GM19463 (cell line): ENCODE results near the gene CTNNA2.
"Not testable (repeated sequence)": the region's sequence is repeated elsewhere in the genome, so short reads cannot be mapped to it uniquely, and the experiment has no call there.

Experiments used
- ATAC-seq: cut with Tn5 transposase; IDR thresholded peaks from one replicate; pipeline ENCODE4 v1.9.1; 2021; ENCODE audit warnings: mild to moderate bottlenecking, moderate library complexity; ENCODE audit not compliant: unreplicated experiment

The CTNNA2 gene

GRCh38 chr2:80068038-80068731 lies 555.3 kb downstream of the CTNNA2 start:
- no peak for ATAC-seq

DNA sequence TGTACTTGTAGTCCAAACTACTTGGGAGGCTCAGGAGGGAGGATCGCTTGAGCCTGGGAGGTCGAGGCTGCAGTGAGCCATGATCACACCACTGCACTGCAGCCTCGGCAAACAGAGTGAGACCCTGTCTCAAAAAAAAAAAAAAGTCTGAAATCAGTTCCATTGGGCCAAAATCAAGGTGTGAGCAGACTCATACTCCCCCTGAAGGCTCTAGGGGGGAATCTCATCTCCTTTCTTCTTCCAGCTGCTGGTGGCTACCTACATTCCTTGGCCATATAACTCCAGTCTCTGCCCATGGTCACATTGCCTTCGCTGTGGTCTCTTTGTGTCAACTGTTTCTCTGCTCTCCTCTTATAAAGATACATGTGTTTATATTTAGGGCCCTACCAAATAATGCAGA lies 557.7 kb downstream of the CTNNA2 start:
- no peak for ATAC-seq

GRCh38 chr2:80071941-80072340 lies 559.1 kb downstream of the CTNNA2 start:
- no peak for ATAC-seq

GRCh38 chr2:80073134-80073561 lies 560.3 kb downstream of the CTNNA2 start:
- peak; percentile 60 for ATAC-seq

DNA sequence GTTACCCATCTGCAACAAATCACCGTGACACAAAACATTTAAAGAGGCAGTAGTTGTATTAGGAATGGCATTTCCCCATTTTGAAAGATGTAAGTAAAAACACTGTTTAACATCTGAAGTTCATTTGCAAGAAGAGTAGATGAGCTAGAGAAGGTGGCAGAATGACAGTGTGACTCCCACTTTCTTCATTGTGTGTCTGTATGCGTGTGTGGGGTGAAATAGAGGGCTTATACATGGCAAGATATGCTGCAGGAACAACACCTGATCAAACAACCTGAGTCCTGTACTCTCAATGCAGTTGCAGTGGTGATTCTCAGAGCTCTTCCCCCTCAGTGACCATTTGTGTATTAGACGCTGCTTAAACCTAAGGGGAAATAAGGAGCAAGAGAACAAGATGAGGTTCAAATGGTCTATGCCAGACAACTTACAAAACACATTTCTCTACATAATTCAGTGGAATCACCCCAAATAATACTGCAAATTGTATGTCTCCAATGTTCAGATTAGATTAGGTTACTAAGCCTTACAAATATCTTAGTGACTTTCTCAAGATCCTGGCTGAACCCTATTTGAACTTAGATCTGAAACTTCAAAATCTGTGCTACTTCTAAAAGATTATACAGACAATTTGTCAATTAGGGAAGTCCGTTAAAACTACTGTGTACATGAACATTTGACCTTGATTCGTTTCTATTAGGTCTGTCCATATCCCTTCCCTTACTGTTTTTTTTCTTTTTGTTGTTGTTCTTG lies 561.6 kb downstream of the CTNNA2 start:
- no peak for ATAC-seq

DNA sequence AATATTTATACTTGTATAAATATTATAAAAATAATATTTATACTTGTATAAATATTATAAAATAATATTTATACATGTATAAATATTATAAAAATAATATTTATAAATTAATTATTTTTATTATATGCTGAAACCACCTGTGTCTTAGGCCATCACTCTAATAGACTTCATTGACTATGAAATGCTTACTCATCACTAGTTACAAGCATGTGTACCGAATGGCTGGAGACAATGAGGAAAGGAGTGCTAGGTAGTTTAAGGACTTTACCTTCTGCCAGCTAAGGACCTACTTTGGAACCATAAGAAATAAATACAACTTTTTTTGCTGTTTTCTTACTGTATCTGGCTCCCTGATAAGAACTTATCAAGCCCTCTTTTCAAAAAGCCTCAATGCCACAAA lies 562.9 kb downstream of the CTNNA2 start:
- no peak for ATAC-seq

- ATAC-seq = no peak
Measured at GRCh38 chr2:80078290-80079036, 565.6 kb downstream of the CTNNA2 start.

DNA sequence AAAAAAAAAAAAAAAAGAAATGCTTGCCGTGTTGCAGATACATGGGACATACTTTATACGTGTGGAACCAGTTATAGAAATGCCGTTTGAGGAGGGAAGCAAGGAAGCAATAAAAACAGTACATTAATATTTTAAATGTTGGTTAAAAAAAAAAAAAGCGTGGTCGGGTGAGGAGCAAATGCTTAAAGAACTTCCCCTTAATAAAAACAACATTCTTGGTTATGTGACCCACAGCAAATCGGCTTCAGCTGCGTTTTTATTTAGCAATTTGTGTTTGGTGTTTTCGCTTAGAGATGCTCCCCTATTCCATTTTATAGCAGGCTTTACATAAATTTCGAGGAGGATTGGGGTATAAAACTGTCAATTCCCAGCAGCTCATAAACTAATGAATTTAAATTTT lies 568.1 kb downstream of the CTNNA2 start:
- ATAC-seq = no peak

DNA sequence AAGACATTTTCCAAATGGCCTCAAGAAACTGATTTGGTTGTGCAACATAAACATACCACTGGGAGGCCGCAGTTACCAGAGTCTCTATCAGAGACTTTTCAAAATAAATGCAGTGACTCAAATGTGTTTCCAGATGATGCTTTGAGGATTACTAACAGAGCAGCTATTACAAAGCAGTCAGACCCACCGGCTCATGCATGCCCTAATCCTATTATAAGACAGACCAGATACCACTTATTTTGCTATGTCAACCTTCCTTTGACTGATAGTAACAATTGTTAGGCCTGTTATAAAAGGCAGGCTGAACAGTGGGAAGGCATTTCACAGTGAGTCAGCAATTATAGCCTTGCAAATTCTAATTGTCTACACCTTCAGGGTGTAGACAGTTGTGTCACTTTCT lies 574.0 kb downstream of the CTNNA2 start:
- ATAC-seq = no peak

- ATAC-seq = no peak
Measured at GRCh38 chr2:80091237-80091636, 578.4 kb downstream of the CTNNA2 start.

DNA sequence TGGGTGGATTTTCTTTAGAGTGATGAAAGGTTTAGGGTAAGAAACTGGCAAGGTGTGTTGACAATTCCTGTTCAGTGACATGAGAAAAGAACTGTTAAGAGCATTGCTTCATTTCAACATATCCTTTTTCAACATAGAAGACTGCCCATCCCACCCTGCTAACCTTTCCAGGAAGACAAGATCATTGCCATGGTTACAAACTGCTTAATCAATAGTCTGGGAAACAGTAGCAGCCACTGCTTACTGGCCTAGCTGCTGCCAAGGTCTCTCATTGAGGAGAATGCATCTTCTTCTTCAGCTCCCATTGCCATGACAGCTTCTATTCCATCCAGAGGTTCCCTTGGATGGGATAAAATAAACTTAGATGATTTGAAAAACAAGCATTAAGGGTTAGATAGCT lies 579.6 kb downstream of the CTNNA2 start:
- no peak for ATAC-seq

DNA sequence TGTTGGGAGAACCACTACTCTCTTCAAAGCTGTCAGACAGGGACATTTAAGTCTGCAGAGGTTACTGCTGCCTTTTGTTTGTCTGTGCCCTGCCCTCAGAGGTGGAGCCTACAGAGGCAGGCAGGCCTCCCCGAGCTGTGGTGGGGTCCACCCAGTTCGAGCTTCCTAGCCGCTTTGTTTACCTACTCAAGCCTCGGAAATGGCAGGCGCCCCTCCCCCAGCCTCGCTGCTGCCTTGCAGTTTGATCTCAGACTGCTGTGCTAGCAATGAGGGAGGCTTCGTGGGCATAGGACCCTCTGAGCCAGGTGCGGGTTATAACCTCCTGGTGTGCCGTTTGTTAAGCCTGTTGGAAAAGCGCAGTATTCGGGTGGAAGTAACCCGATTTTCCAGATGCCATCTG lies 585.7 kb downstream of the CTNNA2 start:
- ATAC-seq = not testable (repeated sequence)

DNA sequence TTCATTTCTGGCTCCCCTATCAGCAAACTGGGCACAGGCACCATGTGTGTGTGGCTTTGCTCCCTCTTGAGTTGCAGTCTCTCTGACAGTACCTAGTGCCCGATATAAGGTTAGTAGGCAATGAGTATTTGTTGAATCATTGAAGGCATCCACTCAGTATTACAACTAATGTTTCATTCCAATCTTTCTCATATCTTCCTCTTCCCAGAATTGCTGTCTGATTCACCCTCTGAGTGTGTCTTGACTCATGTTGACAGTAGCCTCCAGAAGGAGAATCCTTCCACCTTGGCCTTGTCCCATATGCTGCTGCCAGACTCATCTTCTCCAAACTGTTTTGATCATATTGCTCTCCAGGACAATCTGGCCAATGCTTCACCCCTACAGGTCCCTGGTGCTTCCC lies 589.2 kb downstream of the CTNNA2 start:
- ATAC-seq = no peak

DNA sequence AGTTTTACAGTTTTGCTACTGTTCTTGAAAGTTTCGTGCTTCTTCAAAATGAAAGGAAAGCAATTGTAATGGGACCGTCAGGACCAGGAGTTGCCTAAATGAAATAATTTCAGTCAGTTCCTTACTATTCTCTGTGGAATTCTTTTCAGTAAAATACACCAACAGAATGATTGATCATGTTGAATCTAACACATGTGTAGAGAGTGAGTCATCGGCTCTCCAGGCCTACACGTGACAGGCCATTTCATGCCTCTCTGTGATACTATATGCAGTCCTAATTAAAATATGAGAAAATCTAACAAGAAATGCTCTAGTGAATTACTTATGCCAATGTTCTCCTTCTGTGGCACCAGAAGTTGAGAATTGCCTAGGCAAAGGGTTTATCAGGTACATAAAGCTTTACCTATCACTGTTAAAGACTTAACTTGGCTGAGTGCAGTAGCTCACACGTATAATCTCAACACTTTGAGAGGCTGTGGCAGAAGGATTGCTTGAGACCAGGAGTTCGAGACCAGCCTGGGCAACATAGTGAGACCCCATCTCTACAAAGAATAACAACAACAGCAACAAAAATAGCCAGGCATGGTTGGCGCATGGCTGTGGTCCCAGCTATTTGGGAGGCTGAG lies 592.3 kb downstream of the CTNNA2 start:
- ATAC-seq = no peak

- ATAC-seq = no peak
Measured at GRCh38 chr2:80111185-80111584, 598.3 kb downstream of the CTNNA2 start.

DNA sequence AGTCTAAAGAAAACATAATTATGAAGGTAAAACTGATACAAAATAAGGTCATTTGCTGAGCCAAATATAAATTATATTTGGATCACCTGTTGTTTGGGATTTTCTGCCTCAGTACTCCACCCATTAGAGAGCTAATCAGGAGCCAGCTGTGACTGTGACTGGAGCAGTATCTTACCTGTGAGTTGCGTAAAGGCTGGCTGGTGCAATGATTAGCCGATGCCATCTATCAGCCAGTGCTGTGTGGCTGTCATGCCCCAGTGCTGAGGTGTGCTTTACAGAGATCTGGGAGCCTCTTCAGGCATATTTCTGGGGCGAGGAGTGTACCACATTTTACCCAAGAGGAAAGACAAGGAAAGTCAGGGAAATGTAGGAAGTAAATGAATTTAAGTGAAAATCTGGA lies 599.9 kb downstream of the CTNNA2 start:
- no peak for ATAC-seq

DNA sequence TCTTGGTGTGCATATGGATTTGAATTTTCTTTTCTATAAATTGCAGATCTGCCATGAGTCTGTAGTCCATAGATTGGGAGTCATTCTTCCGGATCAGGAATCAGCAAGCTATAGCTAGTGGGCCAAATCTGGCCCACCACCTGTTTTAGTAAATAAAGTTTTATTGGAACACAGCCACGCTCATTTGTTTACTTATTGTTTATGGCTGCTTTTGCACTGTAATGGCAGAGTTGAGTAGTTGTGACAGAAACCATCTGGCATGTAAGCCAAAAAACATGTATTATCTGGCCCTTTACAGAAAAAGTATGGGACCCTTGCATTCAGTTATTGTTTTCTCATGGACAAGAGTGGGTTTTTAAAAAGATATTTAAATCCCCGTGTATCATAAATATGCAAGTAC lies 600.5 kb downstream of the CTNNA2 start:
- ATAC-seq = no peak

- ATAC-seq = no peak
Measured at GRCh38 chr2:80114812-80115211, 602.0 kb downstream of the CTNNA2 start.

GRCh38 chr2:80117401-80117800 lies 604.5 kb downstream of the CTNNA2 start:
- ATAC-seq = no peak

GRCh38 chr2:80120866-80121265 lies 608.0 kb downstream of the CTNNA2 start:
- no peak for ATAC-seq

- ATAC-seq = no peak
Measured at GRCh38 chr2:80122675-80123074, 609.8 kb downstream of the CTNNA2 start.
